Spleen (tissue), 11 donors: Measurements from ENCODE around the gene SLC38A3. TPM values are rescaled to one million over a fixed set of nuclear protein-coding genes. Genes with fewer than 3 reads are reported as not detected.

Experiments
- DNase-seq: peaks from one replicate; pipeline ENCODE4 v3.0.0-alpha.2; 2020
- H3K27ac ChIP-seq, 8 donors: fragments of 200-600 bp; sonication (generic) in 7 of 8; 1 replicate in 4 of 8; 2 replicates in 4 of 8; pipeline versions ENCODE4 v1.5.0 to v1.8.0; 2016 to 2021; ENCODE audit warnings: inconsistent platforms in 4 of 8, mild to moderate bottlenecking in 4 of 8, moderate library complexity in 1 of 8
- H3K27me3 ChIP-seq, 7 donors: fragments of 200-600 bp; sonication (generic) in 6 of 7; replicated peaks in 1 of 7; 1 replicate in 4 of 7; 2 replicates in 3 of 7; pipeline versions ENCODE4 v1.5.0 to v1.8.0; 2016 to 2021; ENCODE audit warnings: inconsistent platforms in 3 of 7, mild to moderate bottlenecking in 1 of 7
- H3K36me3 ChIP-seq, 6 donors: fragments of 200-600 bp; sonication (generic) in 5 of 6; 1 replicate in 4 of 6; 2 replicates in 2 of 6; pipeline versions ENCODE4 v1.5.0 to v1.8.0; 2016 to 2021; ENCODE audit warnings: inconsistent platforms in 2 of 6
- H3K4me1 ChIP-seq, 6 donors: fragments of 200-600 bp; sonication (generic) in 5 of 6; 1 replicate in 3 of 6; 2 replicates in 3 of 6; pipeline versions ENCODE4 v1.5.0 to v1.8.0; 2016 to 2021; ENCODE audit warnings: inconsistent platforms in 3 of 6
- H3K4me3 ChIP-seq, 8 donors: fragments of 200-600 bp; sonication (generic) in 7 of 8; 1 replicate in 4 of 8; 2 replicates in 4 of 8; pipeline versions ENCODE4 v1.5.0 to v1.8.0; 2016 to 2021; ENCODE audit warnings: inconsistent platforms in 4 of 8, mild to moderate bottlenecking in 4 of 8, moderate library complexity in 2 of 8
- H3K9me3 ChIP-seq, 8 donors: fragments of 200-600 bp; sonication (generic) in 7 of 8; 1 replicate in 4 of 8; 2 replicates in 4 of 8; pipeline versions ENCODE4 v1.5.0 to v1.8.0; 2016 to 2021; ENCODE audit warnings: inconsistent platforms in 4 of 8
- POLR2A ChIP-seq, 3 donors: fragments of 450-650 bp; IDR thresholded peaks; one replicate each; pipeline ENCODE4 v1.5.1; 2017; ENCODE audit warnings: antibody characterized with exemption in 3 of 3, mild to moderate bottlenecking in 1 of 3
- POLR2AphosphoS5 ChIP-seq, 3 donors: sonication (generic); formaldehyde crosslinking; IDR thresholded peaks; one replicate each; pipeline ENCODE4 v1.5.1; 2017; ENCODE audit warnings: antibody characterized with exemption in 3 of 3
- WGBS, 5 donors: extraction: QIAGEN DNeasy Blood & Tissue Kit in 3 of 5; methylation state at CpG; one replicate each; pipeline versions ENCODE4 v1.1.5 to v1.1.7; 2013 to 2018; 5-methylcytosine and 5-hydroxymethylcytosine counted together
- intact Hi-C: fragments of 100-400 bp; cut with DNase I; formaldehyde crosslinking; loops from one replicate; pipeline ENCODE4 v1.15.0; 2023; ENCODE audit warnings: low total_unique reads
- polyA plus RNA-seq, 3 donors: library from polyadenylated mRNA; stranded (reverse); fragments of 200-250 nt; gene quantifications; one replicate each; pipeline ENCODE4 v1.2.1, GENCODE V29; 2013
- total RNA-seq, 7 donors: library from RNA; depleted of rRNA in 3 of 7; stranded (reverse); fragments of >200 nt in 3 of 7; fragmentation: NEBNext Ultra II Directional in 4 of 7; extraction: Animal tissue kit (Norgen Biotek cat#: 25700) in 4 of 7; gene quantifications; one replicate each; pipeline versions ENCODE4 v1.1.0 to v1.2.1, GENCODE V29; 2016 to 2021
- TF ChIP-seq, protein P1 (sequence below), 11 experiments: fragments of 200-600 bp in 7 of 11; fragments of 450-650 bp in 4 of 11; sonication (generic) in 4 of 11; IDR thresholded peaks in 8 of 11; conservative IDR thresholded peaks in 3 of 11; 1 replicate in 7 of 11; 2 replicates in 4 of 11; pipeline versions ENCODE4 v1.4.0 to v1.8.0; 2016 to 2021; ENCODE audit warnings: antibody characterized with exemption in 11 of 11, inconsistent platforms in 4 of 11, mild to moderate bottlenecking in 1 of 11
- donor health status: healthy with polysubstance abuse.
- donor health status: DM: no; HTN: no; CAD: no; lungs with moderate emphysema.
- donor health status: DM: no; HTN: no; CAD: no.
- donor health status: Bipolar disorder and iron deficiency.
- donor health status: healthy.
- donor health status: DM: no; HTN: no; CAD: no.
- donor health status: DM: yes; HTN: yes; CAD: no.

SLC38A3 gene
- total and polyA plus RNA-seq, 10 donors, result 0.02 to 0.07 TPM; not detected in 8

DNA sequence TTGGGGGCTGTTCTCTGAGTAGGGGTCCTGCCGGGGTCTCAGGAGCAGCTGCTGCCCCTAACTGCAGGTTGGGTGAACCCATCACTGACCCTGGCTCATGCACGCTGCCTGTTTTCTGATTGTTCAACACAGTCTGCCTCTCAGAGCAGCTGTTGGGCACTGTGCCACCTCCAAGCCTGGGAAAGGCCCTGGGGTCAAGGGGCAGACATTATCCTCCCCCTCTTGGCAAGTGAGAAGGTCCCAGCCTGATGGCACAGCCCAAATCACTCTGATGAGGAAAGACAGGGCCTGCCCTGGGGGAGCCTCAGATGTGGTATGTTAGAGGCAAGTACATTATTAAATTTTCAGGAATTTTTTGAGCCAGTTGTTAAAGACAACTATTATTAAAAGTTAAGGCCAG is 27.7 kb upstream of the SLC38A3 start:
- Histone ChIP-seq H3K36me3 (peaks cover 0 to 44% (median 2%) of the 10 kb centered on the region in 6 donors), H3K4me3 (no peak overlapping the region), H3K27ac (peak overlapping the region in 3 of 8 donors; percentile 1 to 45 (median 19)), H3K4me1 (peaks cover 8 to 57% (median 42%) of the 10 kb centered on the region in 6 donors), H3K27me3 (no peaks in the 10 kb centered on the region), H3K9me3 (no peaks in the 10 kb centered on the region)
- 35 to 75% (median 64%) methylated on average over 2 of the region's 2 CpGs for WGBS, 5 donors
- intact Hi-C loops, result no loop called here
- DNase-seq, result no peak
- peak; percentile 31 to 83 (median 72) for TF ChIP-seq POLR2AphosphoS5 (IDR thresholded peaks at IDR 0.05)
- TF ChIP-seq POLR2A (IDR thresholded peaks at IDR 0.05), result no peak

DNA sequence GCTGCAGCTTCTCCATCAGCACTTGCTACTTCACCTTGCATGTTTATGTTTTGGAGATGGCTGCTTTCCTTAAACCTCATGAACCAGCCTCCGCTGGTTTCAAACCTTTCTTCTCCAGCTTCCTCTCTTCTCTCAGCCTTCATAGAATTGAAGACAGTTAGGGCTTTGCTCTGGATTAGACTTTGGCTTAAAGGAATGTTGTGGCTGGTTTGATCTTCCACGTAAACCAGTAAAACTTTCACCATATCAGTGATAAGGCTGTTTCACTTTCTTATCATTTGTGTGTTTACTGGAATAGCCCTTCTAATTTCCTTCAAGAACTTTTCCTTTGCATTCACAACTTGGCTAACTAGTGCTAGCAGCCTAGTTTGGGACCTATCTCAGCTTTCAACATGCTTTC is 25.4 kb upstream of the SLC38A3 start:
- TF ChIP-seq POLR2A (IDR thresholded peaks at IDR 0.05), result no peak
- TF ChIP-seq POLR2AphosphoS5 (IDR thresholded peaks at IDR 0.05), result no peak
- no peaks in the 10 kb centered on the region for H3K27me3 ChIP-seq
- no peaks in the 10 kb centered on the region for H3K9me3 ChIP-seq
- WGBS, 5 donors, result 38 to 44% (median 40%) methylated on average over 2 of the region's 2 CpGs
- intact Hi-C loops, result no loop called here
- no peak overlapping the region for H3K4me3 ChIP-seq
- no peak overlapping the region for H3K27ac ChIP-seq
- peaks cover 0 to 59% (median 15%) of the 10 kb centered on the region in 6 donors for H3K36me3 ChIP-seq
- peaks cover 0 to 33% (median 23%) of the 10 kb centered on the region in 6 donors for H3K4me1 ChIP-seq
- DNase-seq, result no peak

DNA sequence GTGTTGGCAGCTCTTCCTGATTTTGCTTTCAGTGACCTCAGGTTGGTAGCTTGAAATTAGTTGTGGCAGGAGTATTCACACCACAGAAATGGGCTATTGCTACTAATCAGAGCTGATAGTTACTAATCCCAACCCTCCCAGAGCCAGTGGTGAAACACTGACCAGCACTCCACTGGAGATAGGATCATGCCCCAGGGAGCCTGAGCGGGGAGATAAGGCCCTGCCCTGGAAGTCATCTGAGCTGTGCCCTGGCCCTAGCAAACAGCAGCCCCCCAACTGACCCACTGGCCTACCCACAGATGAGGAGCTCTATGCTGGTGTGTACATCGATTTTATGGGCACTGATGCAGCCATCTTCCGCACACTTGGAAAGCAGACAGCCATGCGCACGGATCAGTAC is 23.1 kb upstream of the SLC38A3 start:
- Histone ChIP-seq H3K27me3 (no peaks in the 10 kb centered on the region), H3K4me1 (peaks cover 0 to 11% (median 10%) of the 10 kb centered on the region in 6 donors), H3K36me3 (peaks cover 0 to 57% (median 19%) of the 10 kb centered on the region in 6 donors), H3K4me3 (no peak overlapping the region), H3K9me3 (no peaks in the 10 kb centered on the region), H3K27ac (no peak overlapping the region)
- intact Hi-C loops, result no loop called here
- whole genome bisulfite sequencing, 5 donors, result 91 to 96% (median 93%) methylated on average over 3 to 5 of the region's 5 CpGs
- TF ChIP-seq POLR2AphosphoS5 (IDR thresholded peaks at IDR 0.05), result no peak
- TF ChIP-seq, protein P1, sequence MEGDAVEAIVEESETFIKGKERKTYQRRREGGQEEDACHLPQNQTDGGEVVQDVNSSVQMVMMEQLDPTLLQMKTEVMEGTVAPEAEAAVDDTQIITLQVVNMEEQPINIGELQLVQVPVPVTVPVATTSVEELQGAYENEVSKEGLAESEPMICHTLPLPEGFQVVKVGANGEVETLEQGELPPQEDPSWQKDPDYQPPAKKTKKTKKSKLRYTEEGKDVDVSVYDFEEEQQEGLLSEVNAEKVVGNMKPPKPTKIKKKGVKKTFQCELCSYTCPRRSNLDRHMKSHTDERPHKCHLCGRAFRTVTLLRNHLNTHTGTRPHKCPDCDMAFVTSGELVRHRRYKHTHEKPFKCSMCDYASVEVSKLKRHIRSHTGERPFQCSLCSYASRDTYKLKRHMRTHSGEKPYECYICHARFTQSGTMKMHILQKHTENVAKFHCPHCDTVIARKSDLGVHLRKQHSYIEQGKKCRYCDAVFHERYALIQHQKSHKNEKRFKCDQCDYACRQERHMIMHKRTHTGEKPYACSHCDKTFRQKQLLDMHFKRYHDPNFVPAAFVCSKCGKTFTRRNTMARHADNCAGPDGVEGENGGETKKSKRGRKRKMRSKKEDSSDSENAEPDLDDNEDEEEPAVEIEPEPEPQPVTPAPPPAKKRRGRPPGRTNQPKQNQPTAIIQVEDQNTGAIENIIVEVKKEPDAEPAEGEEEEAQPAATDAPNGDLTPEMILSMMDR (IDR thresholded peaks at IDR 0.05 in 8 of 11, conservative IDR thresholded peaks at IDR 0.05 in 3 of 11), result no peak
- no peak for TF ChIP-seq POLR2A (IDR thresholded peaks at IDR 0.05)
- no peak for DNase-seq

DNA sequence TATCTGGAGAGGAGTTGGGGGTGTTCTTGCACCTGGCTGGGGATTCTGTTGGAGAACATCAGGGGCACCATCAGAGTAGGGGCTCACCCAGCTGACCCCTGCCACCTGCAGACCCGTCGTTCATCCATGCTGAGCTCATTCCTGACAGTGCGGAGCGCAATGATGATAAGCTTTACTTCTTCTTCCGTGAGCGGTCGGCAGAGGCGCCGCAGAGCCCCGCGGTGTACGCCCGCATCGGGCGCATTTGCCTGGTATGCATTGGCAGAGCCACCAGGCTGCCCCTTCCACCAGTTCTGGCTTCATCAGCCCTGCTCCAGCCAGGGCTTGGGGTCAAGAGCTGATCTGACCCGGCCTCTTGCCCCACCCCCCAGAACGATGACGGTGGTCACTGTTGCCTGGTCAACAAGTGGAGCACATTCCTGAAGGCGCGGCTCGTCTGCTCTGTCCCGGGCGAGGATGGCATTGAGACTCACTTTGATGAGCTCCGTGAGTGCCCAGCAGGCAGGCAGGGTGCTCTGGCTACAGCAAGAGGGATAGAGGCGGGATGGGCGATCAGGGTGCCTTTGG is 22.5 kb upstream of the SLC38A3 start:
- H3K36me3 ChIP-seq, result peaks cover 0 to 64% (median 19%) of the 10 kb centered on the region in 6 donors
- no peak for DNase-seq
- 90 to 96% (median 91%) methylated on average over 26 of the region's 26 CpGs for WGBS, 5 donors
- H3K4me3 ChIP-seq, result no peak overlapping the region
- H3K27me3 ChIP-seq, result no peaks in the 10 kb centered on the region
- peaks cover 0 to 5% (median 3%) of the 10 kb centered on the region in 6 donors for H3K4me1 ChIP-seq
- TF ChIP-seq POLR2A (IDR thresholded peaks at IDR 0.05) (no peak), POLR2AphosphoS5 (IDR thresholded peaks at IDR 0.05) (peak in 2 of 3 donors; percentile 20 to 41)
- TF ChIP-seq, protein P1 (IDR thresholded peaks at IDR 0.05 in 8 of 11, conservative IDR thresholded peaks at IDR 0.05 in 3 of 11), result no peak
- H3K9me3 ChIP-seq, result no peaks in the 10 kb centered on the region
- peak overlapping the region in 1 of 8 donors; percentile 1 for H3K27ac ChIP-seq
- intact Hi-C loops, result no loop called here

DNA sequence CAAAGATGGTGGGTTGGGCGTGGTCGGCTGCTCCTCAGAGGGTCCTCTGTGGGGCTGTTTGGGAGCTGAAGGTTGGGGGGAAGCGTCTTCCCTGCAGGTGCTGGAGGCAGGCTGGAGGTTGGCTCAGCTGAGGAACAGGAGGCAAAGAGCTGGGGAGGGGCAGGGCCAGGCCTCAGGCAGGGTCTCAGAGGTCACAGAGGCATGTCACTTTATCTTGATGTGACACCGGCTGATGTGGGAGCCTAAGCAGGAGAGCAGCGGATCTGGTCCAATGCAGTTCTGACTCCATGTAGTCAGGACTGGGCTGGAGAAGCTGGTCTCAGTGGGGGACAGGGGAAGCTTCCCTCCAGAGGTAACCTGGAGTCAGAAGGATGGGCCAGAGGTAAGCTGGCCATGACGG is 21.3 kb upstream of the SLC38A3 start:
- no peaks in the 10 kb centered on the region for H3K27me3 ChIP-seq
- DNase-seq, result no peak
- peaks cover 0 to 75% (median 21%) of the 10 kb centered on the region in 6 donors for H3K36me3 ChIP-seq
- H3K9me3 ChIP-seq, result no peaks in the 10 kb centered on the region
- TF ChIP-seq, protein P1 (IDR thresholded peaks at IDR 0.05 in 8 of 11, conservative IDR thresholded peaks at IDR 0.05 in 3 of 11), result no peak
- TF ChIP-seq POLR2A (IDR thresholded peaks at IDR 0.05), result no peak
- TF ChIP-seq POLR2AphosphoS5 (IDR thresholded peaks at IDR 0.05), result no peak
- no peak overlapping the region for H3K4me3 ChIP-seq
- intact Hi-C loops, result no loop called here
- no peak overlapping the region for H3K27ac ChIP-seq
- no peaks in the 10 kb centered on the region for H3K4me1 ChIP-seq
- 74 to 92% (median 91%) methylated on average over 6 of the region's 6 CpGs for WGBS, 5 donors
